ENCODE data around the gene ASTN2.

The ASTN2 gene

DNA sequence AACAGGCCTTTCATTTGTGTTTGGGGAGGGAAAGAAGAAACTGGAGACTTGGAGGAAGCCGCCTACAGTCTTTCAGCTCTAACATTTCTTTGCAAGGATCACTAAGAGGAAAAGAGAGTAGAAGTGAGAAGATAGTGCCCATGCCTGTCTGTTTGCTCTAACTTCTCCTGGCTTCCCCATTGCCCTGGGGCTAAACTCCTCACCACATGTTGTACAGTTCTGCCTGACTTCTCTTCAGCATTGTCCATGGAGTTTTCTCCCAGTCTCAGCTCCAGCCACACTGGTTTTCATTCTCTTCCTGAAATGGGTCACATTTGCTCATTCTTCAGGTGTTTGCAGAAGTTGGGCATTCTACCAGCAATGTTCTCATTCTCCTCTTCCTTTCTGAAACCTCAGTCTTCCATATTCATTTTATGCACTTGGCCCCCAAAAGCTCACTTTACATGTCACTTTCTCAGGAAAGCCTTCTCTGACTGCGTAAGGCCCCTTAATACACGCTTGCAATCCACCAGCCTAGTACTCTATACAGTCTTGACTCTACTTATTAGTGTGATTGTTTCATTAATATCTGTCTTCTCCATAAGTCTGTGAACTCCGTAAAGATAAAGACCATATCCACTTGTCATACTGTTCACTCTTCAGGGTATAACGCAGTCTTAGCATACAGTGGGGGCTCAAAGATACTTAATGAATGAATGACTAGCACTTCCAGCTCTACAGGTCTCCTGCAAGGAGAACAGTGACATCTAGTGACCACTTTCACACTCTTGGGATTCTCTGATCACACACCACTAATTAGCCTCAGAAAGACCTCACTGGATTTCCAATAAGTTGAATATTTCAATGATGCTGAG is 768.0 kb downstream of the ASTN2 start:
- DNase-seq (ENCODE audit: low read depth), result no peak
- no peak overlapping the region for H3K4me3 ChIP-seq (ENCODE audit: low read depth, low read length)
- TF ChIP-seq, protein P1, sequence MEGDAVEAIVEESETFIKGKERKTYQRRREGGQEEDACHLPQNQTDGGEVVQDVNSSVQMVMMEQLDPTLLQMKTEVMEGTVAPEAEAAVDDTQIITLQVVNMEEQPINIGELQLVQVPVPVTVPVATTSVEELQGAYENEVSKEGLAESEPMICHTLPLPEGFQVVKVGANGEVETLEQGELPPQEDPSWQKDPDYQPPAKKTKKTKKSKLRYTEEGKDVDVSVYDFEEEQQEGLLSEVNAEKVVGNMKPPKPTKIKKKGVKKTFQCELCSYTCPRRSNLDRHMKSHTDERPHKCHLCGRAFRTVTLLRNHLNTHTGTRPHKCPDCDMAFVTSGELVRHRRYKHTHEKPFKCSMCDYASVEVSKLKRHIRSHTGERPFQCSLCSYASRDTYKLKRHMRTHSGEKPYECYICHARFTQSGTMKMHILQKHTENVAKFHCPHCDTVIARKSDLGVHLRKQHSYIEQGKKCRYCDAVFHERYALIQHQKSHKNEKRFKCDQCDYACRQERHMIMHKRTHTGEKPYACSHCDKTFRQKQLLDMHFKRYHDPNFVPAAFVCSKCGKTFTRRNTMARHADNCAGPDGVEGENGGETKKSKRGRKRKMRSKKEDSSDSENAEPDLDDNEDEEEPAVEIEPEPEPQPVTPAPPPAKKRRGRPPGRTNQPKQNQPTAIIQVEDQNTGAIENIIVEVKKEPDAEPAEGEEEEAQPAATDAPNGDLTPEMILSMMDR (IDR thresholded peaks at IDR 0.05; ENCODE audit: low read depth, low read length, missing control alignments), result peak; percentile 51

DNA sequence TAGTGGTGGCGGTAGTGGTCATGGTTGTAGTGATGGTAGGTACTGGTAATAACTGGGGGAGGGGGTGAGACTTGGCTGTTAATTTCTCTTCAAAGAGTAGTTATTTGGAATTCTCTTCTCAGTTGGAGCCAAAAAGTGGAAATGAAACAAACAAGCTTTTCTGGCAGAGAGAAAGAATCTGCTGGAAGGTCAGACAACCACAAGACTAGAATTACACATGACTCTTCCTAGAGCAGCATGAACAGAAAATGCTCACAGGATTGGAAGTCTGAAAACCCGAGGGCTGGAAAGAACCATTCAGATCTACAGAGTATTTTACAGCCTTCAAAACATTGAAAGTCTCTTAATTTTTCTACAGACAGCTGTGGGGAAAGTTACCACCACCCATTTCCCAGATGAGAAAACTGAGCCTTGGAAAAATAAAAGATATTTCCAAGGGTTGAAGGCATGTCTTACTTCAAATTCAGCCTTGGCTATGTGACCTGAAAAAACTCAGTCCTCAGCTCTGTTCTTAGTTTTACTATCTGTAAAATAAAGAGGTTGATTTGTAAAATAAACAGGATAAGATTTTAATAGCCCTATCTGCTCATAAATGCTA is 770.7 kb downstream of the ASTN2 start:
- DNase-seq (ENCODE audit: low read depth), result no peak
- H3K4me3 ChIP-seq (ENCODE audit: low read depth, low read length), result no peak overlapping the region
- TF ChIP-seq, protein P1 (IDR thresholded peaks at IDR 0.05; ENCODE audit: low read depth, low read length, missing control alignments), result no peak

DNA sequence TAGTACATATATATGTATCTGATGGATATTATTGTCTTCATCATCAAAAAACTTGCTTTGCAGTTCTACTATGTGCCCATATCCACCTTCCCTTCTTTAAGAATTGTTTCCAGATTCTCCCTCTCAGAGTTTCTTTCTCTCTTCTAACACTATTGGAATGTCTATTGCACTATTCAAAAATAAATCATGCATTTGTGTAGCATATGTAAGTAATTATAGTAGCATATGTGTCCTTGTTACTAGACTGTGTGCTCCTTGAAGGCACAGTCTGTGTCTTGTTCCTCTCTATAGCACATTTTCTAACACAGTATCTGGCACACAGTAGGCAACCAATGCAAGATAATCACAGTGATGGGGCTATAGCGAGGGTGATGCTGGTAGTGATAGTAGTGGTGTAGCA is 771.2 kb downstream of the ASTN2 start:
- TF ChIP-seq, protein P1 (IDR thresholded peaks at IDR 0.05; ENCODE audit: low read depth, low read length, missing control alignments), result no peak
- no peak for DNase-seq (ENCODE audit: low read depth)
- H3K4me3 ChIP-seq (ENCODE audit: low read depth, low read length), result no peak overlapping the region

DNA sequence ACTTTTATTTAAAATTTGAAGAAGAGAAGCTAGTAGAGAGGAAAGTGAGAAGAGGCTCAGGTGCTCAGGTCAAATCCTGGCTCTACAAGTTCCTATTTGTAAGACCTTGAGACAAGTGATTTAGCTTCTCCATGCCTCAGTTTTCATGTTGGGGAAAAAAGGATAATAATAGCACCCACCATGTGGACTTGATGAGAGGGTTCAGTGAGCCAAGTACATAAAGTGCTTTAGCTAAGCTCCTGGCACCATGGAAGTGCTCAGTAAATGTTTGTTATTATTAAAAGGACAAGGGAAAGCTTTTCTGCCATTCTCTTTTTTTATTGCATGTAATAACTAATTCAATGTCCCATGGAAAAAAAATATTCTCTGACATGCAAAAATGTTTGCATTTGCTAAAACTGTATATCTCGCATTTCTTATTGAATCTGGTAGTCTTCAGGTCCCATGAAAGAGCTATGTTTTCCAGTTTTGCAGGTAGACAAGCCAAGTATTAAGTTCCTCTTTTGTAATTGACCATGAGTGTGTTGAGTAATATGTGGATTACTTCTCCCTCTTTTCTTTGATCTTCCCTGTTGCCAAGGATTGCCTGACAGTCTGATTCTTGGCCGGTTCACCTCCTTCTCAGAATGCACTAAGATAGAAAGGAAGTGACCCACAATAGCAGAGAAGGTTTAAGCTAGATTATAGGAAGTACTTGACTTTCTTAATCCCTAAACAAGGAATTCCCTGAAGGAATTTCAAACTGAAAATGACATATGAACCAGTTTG is 773.4 kb downstream of the ASTN2 start:
- DNase-seq (ENCODE audit: low read depth), result no peak
- H3K4me3 ChIP-seq (ENCODE audit: low read depth, low read length), result no peak overlapping the region
- TF ChIP-seq, protein P1 (IDR thresholded peaks at IDR 0.05; ENCODE audit: low read depth, low read length, missing control alignments), result no peak

DNA sequence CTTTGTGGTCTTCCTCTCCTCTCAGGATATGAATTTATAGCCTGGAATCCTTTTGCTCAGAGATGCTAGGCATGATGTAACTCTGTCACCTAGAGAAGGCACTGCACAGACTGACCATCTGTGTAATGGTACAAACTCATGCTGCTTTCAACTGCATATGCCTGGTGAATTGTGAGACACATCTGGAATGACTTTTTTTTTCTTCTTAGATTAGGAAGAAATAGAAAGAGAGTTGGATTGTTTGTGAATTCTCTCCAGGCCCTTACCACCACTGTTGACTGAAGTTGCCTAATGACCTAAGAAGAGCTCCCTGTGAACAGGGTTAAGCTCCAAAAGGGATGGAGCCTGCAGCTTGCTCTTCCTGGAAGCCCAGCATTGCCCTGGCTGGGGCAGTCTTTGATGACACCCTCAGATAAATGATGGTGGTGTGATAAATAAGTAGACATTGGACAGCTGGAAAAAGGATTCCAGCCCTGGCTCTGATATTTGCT is 775.6 kb downstream of the ASTN2 start:
- H3K4me3 ChIP-seq (ENCODE audit: low read depth, low read length), result no peak overlapping the region
- TF ChIP-seq, protein P1 (IDR thresholded peaks at IDR 0.05; ENCODE audit: low read depth, low read length, missing control alignments), result no peak
- no peak for DNase-seq (ENCODE audit: low read depth)

DNA sequence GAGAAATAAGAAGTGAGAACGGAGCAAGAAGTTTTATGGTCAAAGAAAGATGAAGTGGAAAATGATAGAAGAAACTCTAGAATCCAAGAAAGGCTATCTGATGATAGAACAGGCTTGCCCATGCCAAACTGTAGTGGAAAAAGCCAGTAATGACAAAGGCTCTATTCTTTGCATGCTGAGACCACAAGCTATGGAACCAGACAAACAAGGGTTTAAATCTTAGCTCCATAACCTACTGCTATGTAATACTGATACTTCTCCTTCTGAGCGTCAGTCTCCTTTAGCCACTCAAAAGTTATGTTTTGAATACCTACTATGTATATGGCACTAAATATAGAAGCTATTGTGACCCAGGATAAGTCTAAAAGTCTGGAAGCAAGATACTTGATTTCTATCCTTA is 778.9 kb downstream of the ASTN2 start:
- DNase-seq (ENCODE audit: low read depth), result no peak
- no peak overlapping the region for H3K4me3 ChIP-seq (ENCODE audit: low read depth, low read length)
- TF ChIP-seq, protein P1 (IDR thresholded peaks at IDR 0.05; ENCODE audit: low read depth, low read length, missing control alignments), result no peak

Measured in GM12864 (cell line).